H9 (cell line): ENCODE results near the gene HEATR1. TPM values are rescaled to one million over a fixed set of nuclear protein-coding genes. Genes with fewer than 3 reads are reported as not detected.

ENCODE experiments used
- DNase-seq: peaks from one replicate; pipeline ENCODE4 v3.0.0-alpha.2; 2017
- H2AFZ ChIP-seq: one replicate; pipeline ENCODE4 v1.6.1; 2013; ENCODE audit warnings: mild to moderate bottlenecking, low read length, control low read depth, moderate library complexity
- H2AK5ac ChIP-seq: 2 replicates; pipeline ENCODE4 v1.6.1; 2013; ENCODE audit warnings: low read length, control low read depth, mixed read lengths; ENCODE audit not compliant: insufficient read length
- H2BK120ac ChIP-seq: one replicate; pipeline ENCODE4 v1.6.1; 2013; ENCODE audit warnings: low read depth, mild to moderate bottlenecking, low read length, control low read depth, inconsistent platforms; ENCODE audit not compliant: poor library complexity, severe bottlenecking
- H2BK12ac ChIP-seq: 2 replicates; pipeline ENCODE4 v1.6.1; 2013; ENCODE audit warnings: low read length, control low read depth, mixed read lengths, low read depth; ENCODE audit not compliant: insufficient read length
- H2BK15ac ChIP-seq: 2 replicates; pipeline ENCODE4 v1.6.1; 2013; ENCODE audit warnings: low read depth, low read length, control low read depth
- H2BK20ac ChIP-seq: one replicate; pipeline ENCODE4 v1.6.1; 2013; ENCODE audit warnings: low read depth, mild to moderate bottlenecking, low read length, control low read depth, inconsistent platforms; ENCODE audit not compliant: poor library complexity, severe bottlenecking
- H2BK5ac ChIP-seq: 2 replicates; pipeline ENCODE4 v1.6.1; 2013; ENCODE audit warnings: low read length, control low read depth, mixed read lengths; ENCODE audit not compliant: insufficient read length
- H3K14ac ChIP-seq: 2 replicates; pipeline ENCODE4 v1.6.1; 2013; ENCODE audit warnings: low read length, control low read depth; ENCODE audit not compliant: insufficient read depth
- H3K18ac ChIP-seq: 2 replicates; pipeline ENCODE4 v1.6.1; 2013; ENCODE audit warnings: low read depth, mild to moderate bottlenecking, mixed read lengths, low read length, control low read depth; ENCODE audit not compliant: insufficient read length
- H3K23ac ChIP-seq: 2 replicates; pipeline ENCODE4 v1.6.1; 2013; ENCODE audit warnings: low read length, control low read depth, mixed read lengths, low read depth; ENCODE audit not compliant: insufficient read length
- H3K23me2 ChIP-seq: 2 replicates; pipeline ENCODE4 v1.6.1; 2013; ENCODE audit warnings: low read depth, mild to moderate bottlenecking, mixed read lengths, low read length, control low read depth; ENCODE audit not compliant: insufficient read length, poor library complexity, severe bottlenecking
- H3K27ac ChIP-seq: 2 replicates; pipeline ENCODE4 v1.5.1; 2013; ENCODE audit warnings: low read length, control low read depth, mixed read lengths, low read depth; ENCODE audit not compliant: insufficient read length
- H3K27me3 ChIP-seq: 2 replicates; pipeline ENCODE4 v1.6.1; 2013; ENCODE audit warnings: low read length, control low read depth, inconsistent platforms; ENCODE audit not compliant: insufficient read depth
- H3K4ac ChIP-seq: 2 replicates; pipeline ENCODE4 v1.6.1; 2013; ENCODE audit warnings: low read depth, mild to moderate bottlenecking, control low read depth, inconsistent platforms, low read length, moderate library complexity
- H3K4me1 ChIP-seq: 2 replicates; pipeline ENCODE4 v1.6.1; 2013; ENCODE audit warnings: low read length, control low read depth, inconsistent platforms; ENCODE audit not compliant: insufficient read depth
- H3K4me2 ChIP-seq: 2 replicates; pipeline ENCODE4 v1.6.1; 2013; ENCODE audit warnings: low read length, control low read depth, mixed read lengths; ENCODE audit not compliant: insufficient read length, insufficient read depth
- H3K56ac ChIP-seq: 2 replicates; pipeline ENCODE4 v1.6.1; 2013; ENCODE audit warnings: low read depth, mild to moderate bottlenecking, mixed read lengths, low read length, control low read depth; ENCODE audit not compliant: insufficient read length
- H3K79me1 ChIP-seq: 2 replicates; pipeline ENCODE4 v1.6.1; 2013; ENCODE audit warnings: low read depth, mild to moderate bottlenecking, moderate library complexity, low read length, control low read depth, inconsistent platforms; ENCODE audit not compliant: insufficient read depth, poor library complexity, severe bottlenecking
- H3K79me2 ChIP-seq: 2 replicates; pipeline ENCODE4 v1.6.1; 2013; ENCODE audit warnings: low read length, control low read depth, inconsistent platforms; ENCODE audit not compliant: insufficient read depth
- H3K9ac ChIP-seq: 2 replicates; pipeline ENCODE4 v1.6.1; 2013; ENCODE audit warnings: low read length, control low read depth, mixed read lengths; ENCODE audit not compliant: insufficient read length; ENCODE audit errors: extremely low read depth
- H3K9me3 ChIP-seq: one replicate; pipeline ENCODE4 v1.6.1; 2013; ENCODE audit warnings: low read depth, low read length, inconsistent platforms; ENCODE audit not compliant: control insufficient read depth
- H3T11ph ChIP-seq: one replicate; pipeline ENCODE4 v1.6.1; 2013; ENCODE audit warnings: mild to moderate bottlenecking, low read length, control low read depth, inconsistent platforms
- H4K20me1 ChIP-seq: one replicate; pipeline ENCODE4 v1.6.1; 2013; ENCODE audit not compliant: control insufficient read depth, insufficient read length, insufficient read depth
- H4K5ac ChIP-seq: 2 replicates; pipeline ENCODE4 v1.6.1; 2013; ENCODE audit warnings: low read depth, mild to moderate bottlenecking, mixed read lengths, low read length, control low read depth; ENCODE audit not compliant: insufficient read length
- H4K8ac ChIP-seq: replicated peaks from 2 replicates; pipeline ENCODE4 v1.6.1; 2013; ENCODE audit warnings: low read length, control low read depth, mixed read lengths, low read depth; ENCODE audit not compliant: insufficient read length
- H4K91ac ChIP-seq: 2 replicates; pipeline ENCODE4 v1.6.1; 2013; ENCODE audit warnings: low read depth, mild to moderate bottlenecking, moderate library complexity, mixed read lengths, low read length, control low read depth; ENCODE audit not compliant: insufficient read length
- H3K27ac Mint-ChIP-seq, 3 experiments: 2 replicates in 2 of 3; 3 replicates in 1 of 3; pipeline ENCODE4 v1.8.0; 2020 to 2021; ENCODE audit warnings: mixed read lengths in 3 of 3, mild to moderate bottlenecking in 1 of 3, moderate library complexity in 1 of 3
- H3K27me3 Mint-ChIP-seq: 2 replicates; pipeline ENCODE4 v1.8.0; 2021; ENCODE audit warnings: low read depth, mild to moderate bottlenecking, moderate library complexity, mixed read lengths
- H3K36me3 Mint-ChIP-seq, 3 experiments: 2 replicates in 2 of 3; 3 replicates in 1 of 3; pipeline ENCODE4 v1.8.0; 2020 to 2021; ENCODE audit warnings: low read depth in 3 of 3, mixed read lengths in 3 of 3; ENCODE audit not compliant: insufficient read depth in 1 of 3
- H3K4me1 Mint-ChIP-seq, 2 experiments: 2 replicates each; pipeline ENCODE4 v1.8.0; 2020; ENCODE audit warnings: mixed read lengths in 2 of 2
- H3K4me3 Mint-ChIP-seq, 2 experiments: 2 replicates in 1 of 2; 3 replicates in 1 of 2; pipeline ENCODE4 v1.8.0; 2020 to 2021; ENCODE audit warnings: mild to moderate bottlenecking in 2 of 2, mixed read lengths in 2 of 2, moderate library complexity in 1 of 2
- H3K9me3 Mint-ChIP-seq, 2 experiments: 2 replicates in 1 of 2; 3 replicates in 1 of 2; pipeline ENCODE4 v1.8.0; 2020; ENCODE audit warnings: mild to moderate bottlenecking in 2 of 2, mixed read lengths in 2 of 2, moderate library complexity in 1 of 2
- WGBS: extraction: QIAGEN DNeasy Blood & Tissue Kit; methylation state at CpG from one replicate; pipeline ENCODE4 v1.1.7; 2013; ENCODE audit warnings: missing lambda C conversion rate, low lambda C conversion rate, mixed read lengths; ENCODE audit not compliant: insufficient read length; ENCODE audit errors: extremely low coverage; 5-methylcytosine and 5-hydroxymethylcytosine counted together
- total RNA-seq: library from RNA; stranded (reverse); gene quantifications from 2 replicates; pipeline ENCODE4 v1.2.1, GENCODE V29; 2021
- TF ChIP-seq, protein P1 (sequence below): fragments of 200-600 bp; sonication (generic); conservative IDR thresholded peaks from 3 replicates; pipeline ENCODE4 v1.8.0; 2021; ENCODE audit warnings: antibody characterized with exemption, mild to moderate bottlenecking

Gene HEATR1
- total RNA-seq, 1 experiment from 2014 or later, result 88.2 TPM

DNA sequence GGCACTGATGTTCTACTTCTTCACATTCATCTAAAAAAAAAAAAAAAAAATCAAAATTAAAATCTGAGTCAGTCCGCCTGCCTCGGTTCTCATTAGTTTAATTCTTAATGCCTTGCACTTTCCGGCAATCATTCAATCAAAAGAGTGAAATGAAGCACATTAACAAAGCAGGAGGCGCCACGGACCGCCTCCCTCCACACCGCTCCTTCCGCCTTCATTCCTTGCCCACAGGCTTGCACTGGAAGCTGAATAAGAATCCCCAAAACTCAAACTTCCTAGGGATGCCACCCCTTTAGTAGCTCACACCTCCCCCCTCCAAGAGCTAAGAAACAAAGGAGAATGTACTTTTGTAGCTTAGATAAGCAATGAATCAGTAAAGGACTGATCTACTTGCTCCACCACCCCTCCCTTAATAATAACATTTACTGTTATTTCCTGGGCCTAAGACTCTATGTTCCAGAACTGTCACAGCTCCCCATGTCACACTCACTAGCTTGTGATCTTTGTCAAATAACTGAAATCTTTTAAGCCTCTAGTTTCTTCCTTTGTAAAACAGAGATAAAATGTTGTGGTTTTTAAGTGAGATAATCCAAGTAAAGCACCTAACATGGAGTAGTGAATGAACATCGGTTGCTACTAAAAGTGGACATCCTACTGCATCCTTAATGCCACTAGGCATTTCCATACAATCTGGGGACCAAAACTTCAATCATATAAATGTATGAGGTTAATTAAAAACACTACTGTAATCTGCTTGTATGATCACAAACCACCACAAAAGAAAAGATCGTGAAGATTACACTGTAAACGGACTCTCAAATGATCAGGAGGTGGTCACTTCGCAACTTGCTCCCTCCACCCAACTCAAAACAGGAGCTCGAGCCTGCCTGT, 53.1 kb downstream of the HEATR1 start:
- H2AFZ ChIP-seq, result no peak overlapping the region
- no peak overlapping the region for H4K5ac ChIP-seq
- Mint-ChIP-seq H3K36me3 (peaks cover 43 to 95% (median 85%) of the 10 kb centered on the region in 3 experiments; a peak in 6 of 7 replicates), H3K4me3 (no peak overlapping the region), H3K27me3 (no peaks in the 10 kb centered on the region), H3K27ac (no peak overlapping the region), H3K9me3 (no peaks in the 10 kb centered on the region), H3K4me1 (peaks cover 0 to 2% of the 10 kb centered on the region in 2 experiments; a peak in 1 of 4 replicates)
- no CpG with 5 or more reads among the region's 13 CpGs for WGBS
- no peak overlapping the region for H3K9ac ChIP-seq
- H2BK15ac ChIP-seq, result no peak overlapping the region
- TF ChIP-seq, protein P1, sequence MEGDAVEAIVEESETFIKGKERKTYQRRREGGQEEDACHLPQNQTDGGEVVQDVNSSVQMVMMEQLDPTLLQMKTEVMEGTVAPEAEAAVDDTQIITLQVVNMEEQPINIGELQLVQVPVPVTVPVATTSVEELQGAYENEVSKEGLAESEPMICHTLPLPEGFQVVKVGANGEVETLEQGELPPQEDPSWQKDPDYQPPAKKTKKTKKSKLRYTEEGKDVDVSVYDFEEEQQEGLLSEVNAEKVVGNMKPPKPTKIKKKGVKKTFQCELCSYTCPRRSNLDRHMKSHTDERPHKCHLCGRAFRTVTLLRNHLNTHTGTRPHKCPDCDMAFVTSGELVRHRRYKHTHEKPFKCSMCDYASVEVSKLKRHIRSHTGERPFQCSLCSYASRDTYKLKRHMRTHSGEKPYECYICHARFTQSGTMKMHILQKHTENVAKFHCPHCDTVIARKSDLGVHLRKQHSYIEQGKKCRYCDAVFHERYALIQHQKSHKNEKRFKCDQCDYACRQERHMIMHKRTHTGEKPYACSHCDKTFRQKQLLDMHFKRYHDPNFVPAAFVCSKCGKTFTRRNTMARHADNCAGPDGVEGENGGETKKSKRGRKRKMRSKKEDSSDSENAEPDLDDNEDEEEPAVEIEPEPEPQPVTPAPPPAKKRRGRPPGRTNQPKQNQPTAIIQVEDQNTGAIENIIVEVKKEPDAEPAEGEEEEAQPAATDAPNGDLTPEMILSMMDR, result no peak
- no peak overlapping the region for H2BK12ac ChIP-seq
- H3K79me2 ChIP-seq, result no peaks in the 10 kb centered on the region
- no peaks in the 10 kb centered on the region for H4K20me1 ChIP-seq
- H2BK20ac ChIP-seq, result no peak overlapping the region
- no peak overlapping the region for H3K4ac ChIP-seq
- H4K91ac ChIP-seq, result no peak overlapping the region
- no peaks in the 10 kb centered on the region for H3K23me2 ChIP-seq
- no peak overlapping the region for H4K8ac ChIP-seq
- no peak overlapping the region for H3K14ac ChIP-seq
- no peaks in the 10 kb centered on the region for H3K27me3 ChIP-seq
- H3K27ac ChIP-seq, result no peak overlapping the region
- H3K23ac ChIP-seq, result no peak overlapping the region
- DNase-seq, result no peak
- H3K18ac ChIP-seq, result no peak overlapping the region
- 0 out of 2 replicates have a peak, but pooled peaks cover 4% of the 10 kb centered on the region for H3K4me1 ChIP-seq
- H3T11ph ChIP-seq, result no peak overlapping the region
- no peak overlapping the region for H2BK120ac ChIP-seq
- H2AK5ac ChIP-seq, result no peak overlapping the region
- H2BK5ac ChIP-seq, result no peak overlapping the region
- no peak overlapping the region for H3K4me2 ChIP-seq
- H3K9me3 ChIP-seq, result no peaks in the 10 kb centered on the region
- H3K56ac ChIP-seq, result no peak overlapping the region
- no peaks in the 10 kb centered on the region for H3K79me1 ChIP-seq
